Endodermal cell (in vitro differentiated cells): ENCODE measurements around the gene LRMDA. TPM values are rescaled to one million over a fixed set of nuclear protein-coding genes. Genes with fewer than 3 reads are reported as not detected.

Experiments
- DNase-seq: peaks from one replicate; pipeline ENCODE4 v3.0.0-alpha.2; 2017
- H3K27ac ChIP-seq: 2 replicates; pipeline ENCODE4 v1.5.1; 2013; ENCODE audit warnings: mild to moderate bottlenecking, low read depth, low read length, moderate library complexity
- H3K27me3 ChIP-seq: 2 replicates; pipeline ENCODE4 v1.6.1; 2013; ENCODE audit warnings: mild to moderate bottlenecking, low read length, moderate library complexity; ENCODE audit not compliant: insufficient read depth, control insufficient read depth, poor library complexity, severe bottlenecking
- H3K36me3 ChIP-seq: 2 replicates; pipeline ENCODE4 v1.7.0; 2013; ENCODE audit warnings: mild to moderate bottlenecking, low read length, moderate library complexity; ENCODE audit not compliant: control insufficient read depth, insufficient read depth
- H3K4me1 ChIP-seq: one replicate; pipeline ENCODE4 v1.7.0; 2013; ENCODE audit warnings: low read length; ENCODE audit not compliant: control insufficient read depth, insufficient read depth
- H3K4me3 ChIP-seq: 2 replicates; pipeline ENCODE4 v1.5.1; 2013; ENCODE audit warnings: mild to moderate bottlenecking, low read length, moderate library complexity
- H3K9ac ChIP-seq: 2 replicates; pipeline ENCODE4 v1.6.1; 2013; ENCODE audit warnings: mild to moderate bottlenecking, low read length, moderate library complexity; ENCODE audit not compliant: poor library complexity, severe bottlenecking; ENCODE audit errors: extremely low read depth
- H3K9me3 ChIP-seq: 2 replicates; pipeline ENCODE4 v1.6.1; 2013; ENCODE audit warnings: mild to moderate bottlenecking, low read length, moderate library complexity; ENCODE audit not compliant: control insufficient read depth
- H3K27ac Mint-ChIP-seq: 2 replicates; pipeline ENCODE4 v1.8.0; 2020; ENCODE audit warnings: mixed read lengths
- H3K27me3 Mint-ChIP-seq: 2 replicates; pipeline ENCODE4 v1.8.0; 2021; ENCODE audit warnings: mild to moderate bottlenecking, mixed read lengths; ENCODE audit not compliant: insufficient read depth
- H3K36me3 Mint-ChIP-seq: 2 replicates; pipeline ENCODE4 v1.8.0; 2020; ENCODE audit warnings: low read depth, mixed read lengths
- H3K4me1 Mint-ChIP-seq: 2 replicates; pipeline ENCODE4 v1.8.0; 2020; ENCODE audit warnings: mixed read lengths
- H3K4me3 Mint-ChIP-seq: 2 replicates; pipeline ENCODE4 v1.8.0; 2020; ENCODE audit warnings: mild to moderate bottlenecking, moderate library complexity, mixed read lengths
- H3K9me3 Mint-ChIP-seq: 2 replicates; pipeline ENCODE4 v1.8.0; 2020; ENCODE audit warnings: mild to moderate bottlenecking, mixed read lengths
- CTCF ChIP-seq: fragments of 200-600 bp; sonication (generic); conservative IDR thresholded peaks from 2 replicates; pipeline ENCODE4 v1.5.0; 2021; ENCODE audit warnings: antibody characterized with exemption, mild to moderate bottlenecking
- WGBS, 2 experiments: methylation state at CpG; one replicate each; pipeline versions ENCODE4 v1.1.5 to v1.1.7; 2013; ENCODE audit warnings: missing lambda C conversion rate in 2 of 2, mixed read lengths in 1 of 2; ENCODE audit not compliant: insufficient coverage in 1 of 2, insufficient read length in 1 of 2; 5-methylcytosine and 5-hydroxymethylcytosine counted together
- total RNA-seq, 2 donors: library from RNA; stranded (reverse); fragmentation: NEBNext Ultra II Directional in 1 of 2; extraction: Animal tissue kit (Norgen Biotek cat#: 25700) in 1 of 2; gene quantifications; 2 replicates in 1 of 2; 3 replicates in 1 of 2; pipeline ENCODE4 v1.2.1, GENCODE V29; 2021

Gene LRMDA
- total RNA-seq, 2 donors from 2014 or later = 1.7 to 5.1 TPM

GRCh38 chr10:76106611-76107010 lies 675.2 kb downstream of the LRMDA start:
- no peak overlapping the region for H3K9ac ChIP-seq
- Mint-ChIP-seq H3K36me3 (no peaks in the 10 kb centered on the region), H3K4me3 (no peak overlapping the region), H3K27me3 (peaks cover 9% of the 10 kb centered on the region), H3K9me3 (peaks cover 4% of the 10 kb centered on the region), H3K4me1 (peaks cover 21% of the 10 kb centered on the region), H3K27ac (no peak overlapping the region)
- no peak overlapping the region for H3K4me3 ChIP-seq
- H3K36me3 ChIP-seq = no peaks in the 10 kb centered on the region
- TF ChIP-seq CTCF = no peak
- H3K4me1 ChIP-seq = no peaks in the 10 kb centered on the region
- no peak overlapping the region for H3K27ac ChIP-seq
- H3K27me3 ChIP-seq = no peaks in the 10 kb centered on the region
- WGBS, 2 experiments = 94 to 96% methylated on average over 4 to 6 of the region's 6 CpGs
- peaks cover 6% of the 10 kb centered on the region for H3K9me3 ChIP-seq
- no peak for DNase-seq

- H3K27ac Mint-ChIP-seq = no peak overlapping the region
- peaks cover 34% of the 10 kb centered on the region for H3K4me1 Mint-ChIP-seq
- H3K9me3 ChIP-seq = no peaks in the 10 kb centered on the region
- H3K9me3 Mint-ChIP-seq = no peaks in the 10 kb centered on the region
- no peaks in the 10 kb centered on the region for H3K36me3 ChIP-seq
- WGBS, 2 experiments = 90 to 93% methylated on average over 3 to 4 of the region's 4 CpGs
- H3K36me3 Mint-ChIP-seq = no peaks in the 10 kb centered on the region
- H3K27me3 ChIP-seq = no peaks in the 10 kb centered on the region
- H3K9ac ChIP-seq = no peak overlapping the region
- no peak for DNase-seq
- peaks cover 9% of the 10 kb centered on the region for H3K27me3 Mint-ChIP-seq
- peaks cover 16% of the 10 kb centered on the region for H3K4me1 ChIP-seq
- H3K27ac ChIP-seq = no peak overlapping the region
- no peak for TF ChIP-seq CTCF
- no peak overlapping the region for H3K4me3 Mint-ChIP-seq
- H3K4me3 ChIP-seq = no peak overlapping the region
Observed at GRCh38 chr10:76108563-76109359, 677.3 kb downstream of the LRMDA start.

- H3K4me3 Mint-ChIP-seq = no peak overlapping the region
- WGBS, 2 experiments = 88 to 100% methylated on average over 2 to 4 of the region's 4 CpGs
- H3K4me1 ChIP-seq = peaks cover 26% of the 10 kb centered on the region
- no peaks in the 10 kb centered on the region for H3K36me3 Mint-ChIP-seq
- no peaks in the 10 kb centered on the region for H3K9me3 Mint-ChIP-seq
- peaks cover 9% of the 10 kb centered on the region for H3K27me3 Mint-ChIP-seq
- H3K4me3 ChIP-seq = no peak overlapping the region
- H3K4me1 Mint-ChIP-seq = peaks cover 43% of the 10 kb centered on the region
- DNase-seq = no peak
- no peak for TF ChIP-seq CTCF
- no peak overlapping the region for H3K27ac ChIP-seq
- H3K27me3 ChIP-seq = no peaks in the 10 kb centered on the region
- H3K9me3 ChIP-seq = no peaks in the 10 kb centered on the region
- H3K27ac Mint-ChIP-seq = no peak overlapping the region
- H3K36me3 ChIP-seq = no peaks in the 10 kb centered on the region
- H3K9ac ChIP-seq = no peak overlapping the region
Observed at GRCh38 chr10:76111404-76111803, 680.0 kb downstream of the LRMDA start.
